T-helper 2 cell treated with Interferon-gamma antibody and Interleukin-4, amounts not matched to agents 5 μg/mL and 100 μg/mL, for 36 hours (primary cell): ENCODE measurements around the gene CHCHD6.

ENCODE experiments used
- DNase-seq: peaks from one replicate; pipeline ENCODE4 v3.0.0; 2021; ENCODE audit warnings: low spot score
- H3K27ac Mint-ChIP-seq: one replicate; pipeline ENCODE4 v1.8.0; 2021; ENCODE audit warnings: mild to moderate bottlenecking, mixed read lengths
- H3K27me3 Mint-ChIP-seq: one replicate; pipeline ENCODE4 v1.8.0; 2021; ENCODE audit warnings: low read depth, mixed read lengths
- H3K36me3 Mint-ChIP-seq: one replicate; pipeline ENCODE4 v1.8.0; 2021; ENCODE audit warnings: low read depth, mixed read lengths
- H3K4me1 Mint-ChIP-seq: one replicate; pipeline ENCODE4 v1.8.0; 2021; ENCODE audit warnings: low read depth, mixed read lengths
- H3K4me3 Mint-ChIP-seq: one replicate; pipeline ENCODE4 v1.8.0; 2022; ENCODE audit warnings: mild to moderate bottlenecking, moderate library complexity, mixed read lengths
- H3K9me3 Mint-ChIP-seq: one replicate; pipeline ENCODE4 v1.8.0; 2021; ENCODE audit warnings: mixed read lengths

The CHCHD6 gene

DNA sequence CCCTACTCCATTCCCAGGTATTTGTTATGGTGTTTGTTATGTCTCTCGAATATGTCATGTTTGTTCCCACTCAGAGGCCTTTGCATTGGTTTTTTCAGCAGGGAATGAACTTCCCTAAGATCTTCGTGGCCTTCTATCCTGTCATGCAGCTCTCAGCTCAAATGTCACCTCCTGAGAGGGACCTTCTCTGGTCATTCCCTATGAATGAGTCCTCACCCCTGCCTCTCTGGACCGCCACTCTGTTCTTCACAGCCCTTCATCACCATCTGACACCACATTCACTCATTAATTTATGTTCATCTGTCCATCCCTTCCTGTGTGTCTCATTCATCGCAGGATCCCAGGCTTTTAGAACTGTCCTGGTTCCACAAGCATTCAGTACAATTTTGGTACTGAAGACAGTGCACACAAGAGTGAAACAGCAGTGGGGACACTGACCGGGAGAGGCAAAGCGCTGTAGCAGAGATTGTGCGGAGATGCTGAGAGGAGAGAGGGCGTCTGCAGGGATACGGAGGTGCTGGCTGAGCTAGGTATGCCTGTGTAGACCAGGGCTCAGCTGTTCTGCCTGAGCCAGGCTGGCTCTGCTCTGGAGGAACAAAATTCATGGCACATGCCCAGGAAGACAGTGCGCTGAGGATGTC, 132.3 kb downstream of the CHCHD6 start:
- Mint-ChIP-seq H3K9me3 (no peaks in the 10 kb centered on the region), H3K4me1 (no peaks in the 10 kb centered on the region), H3K27me3 (no peaks in the 10 kb centered on the region), H3K36me3 (no peaks in the 10 kb centered on the region), H3K4me3 (no peak overlapping the region), H3K27ac (no peak overlapping the region)
- DNase-seq: no peak

DNA sequence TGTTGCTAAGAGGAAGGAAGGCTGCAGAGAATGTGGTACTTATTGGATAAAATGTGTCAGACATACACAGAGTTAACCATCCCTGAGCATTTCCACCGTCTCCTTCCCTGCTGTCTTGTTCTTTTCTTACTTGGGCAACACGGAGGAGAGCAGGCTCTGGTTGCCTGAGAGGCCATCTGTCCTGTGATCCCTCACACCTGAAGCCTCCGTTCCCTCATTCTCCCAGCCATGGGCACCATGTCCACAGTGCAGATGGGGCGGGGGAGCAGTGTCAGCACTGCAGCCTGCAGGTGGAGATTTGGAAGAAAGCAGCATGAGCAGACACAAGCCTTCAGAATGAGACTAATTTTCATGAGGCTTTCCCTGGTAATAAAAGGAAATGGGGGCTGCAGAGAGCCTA, 133.7 kb downstream of the CHCHD6 start:
- Mint-ChIP-seq H3K36me3 (no peaks in the 10 kb centered on the region), H3K27ac (no peak overlapping the region), H3K27me3 (no peaks in the 10 kb centered on the region), H3K9me3 (no peaks in the 10 kb centered on the region), H3K4me1 (no peaks in the 10 kb centered on the region), H3K4me3 (no peak overlapping the region)
- no peak for DNase-seq

DNA sequence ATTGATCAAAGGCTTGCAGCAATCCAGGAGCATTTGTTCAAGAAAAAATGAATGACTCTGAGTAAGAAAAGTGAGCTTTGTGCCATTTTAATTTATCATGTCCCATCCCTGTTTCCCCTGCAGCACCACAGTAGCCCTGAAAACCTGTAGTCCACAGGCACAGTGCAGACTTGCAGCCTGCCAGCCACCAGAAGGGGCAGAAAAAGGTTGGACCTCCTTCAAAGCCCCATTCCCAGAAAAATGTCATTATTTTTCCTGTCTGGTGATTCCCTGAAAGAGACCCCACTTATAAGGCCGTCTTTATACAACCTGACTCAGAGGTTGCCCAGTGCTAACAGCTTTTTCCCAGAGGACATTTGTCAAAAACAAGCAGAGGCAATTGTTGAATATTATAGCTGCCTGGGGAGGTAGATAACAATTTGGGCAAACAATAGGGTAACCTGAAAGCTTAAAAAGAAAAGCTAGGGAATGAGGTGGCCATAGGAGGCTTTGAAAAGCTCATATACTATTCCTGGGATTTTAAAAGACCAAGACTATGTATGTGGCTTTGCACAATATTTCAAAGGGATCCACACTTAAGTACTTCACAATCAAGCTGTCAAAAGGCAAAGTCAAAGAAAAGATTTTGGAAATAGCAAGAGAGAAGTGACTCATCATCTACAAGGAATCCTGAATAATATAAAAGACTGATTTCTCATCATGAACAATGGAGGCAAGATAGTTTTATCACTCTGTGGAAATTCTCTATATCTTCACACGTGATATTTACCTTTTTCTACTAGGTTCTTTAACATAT, 142.1 kb downstream of the CHCHD6 start:
- H3K27ac Mint-ChIP-seq: no peak overlapping the region

DNA sequence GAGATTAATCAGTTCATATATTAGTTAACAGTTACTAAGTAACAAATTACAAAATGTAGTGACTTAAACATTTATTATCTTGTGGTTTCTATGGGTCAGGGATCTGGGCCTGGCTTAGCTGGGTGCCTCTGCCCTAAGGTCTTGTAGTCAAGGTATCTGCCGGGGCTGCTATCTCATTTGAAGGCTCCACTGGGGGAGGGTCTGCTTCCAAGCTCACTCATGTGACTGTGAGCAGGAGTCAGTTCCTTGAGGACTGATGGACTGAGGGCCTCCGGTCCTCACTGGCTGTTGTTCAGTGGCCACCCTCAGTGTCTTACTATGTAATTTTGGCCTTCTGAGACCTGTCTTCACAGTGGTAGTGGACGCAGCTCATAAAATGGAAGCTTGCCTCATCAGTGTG, 143.0 kb downstream of the CHCHD6 start:
- no peaks in the 10 kb centered on the region for H3K4me1 Mint-ChIP-seq
- DNase-seq: no peak
- H3K9me3 Mint-ChIP-seq: no peaks in the 10 kb centered on the region
- H3K27ac Mint-ChIP-seq: no peak overlapping the region
- H3K4me3 Mint-ChIP-seq: no peak overlapping the region
- peaks cover 10% of the 10 kb centered on the region for H3K27me3 Mint-ChIP-seq
- H3K36me3 Mint-ChIP-seq: no peaks in the 10 kb centered on the region

More for the DNA sequence above, 142.1 kb downstream of the CHCHD6 start:
- peaks cover 10% of the 10 kb centered on the region for H3K27me3 Mint-ChIP-seq
- H3K4me3 Mint-ChIP-seq: no peak overlapping the region
- no peaks in the 10 kb centered on the region for H3K9me3 Mint-ChIP-seq
- H3K4me1 Mint-ChIP-seq: no peaks in the 10 kb centered on the region
- DNase-seq: no peak
- no peaks in the 10 kb centered on the region for H3K36me3 Mint-ChIP-seq

DNA sequence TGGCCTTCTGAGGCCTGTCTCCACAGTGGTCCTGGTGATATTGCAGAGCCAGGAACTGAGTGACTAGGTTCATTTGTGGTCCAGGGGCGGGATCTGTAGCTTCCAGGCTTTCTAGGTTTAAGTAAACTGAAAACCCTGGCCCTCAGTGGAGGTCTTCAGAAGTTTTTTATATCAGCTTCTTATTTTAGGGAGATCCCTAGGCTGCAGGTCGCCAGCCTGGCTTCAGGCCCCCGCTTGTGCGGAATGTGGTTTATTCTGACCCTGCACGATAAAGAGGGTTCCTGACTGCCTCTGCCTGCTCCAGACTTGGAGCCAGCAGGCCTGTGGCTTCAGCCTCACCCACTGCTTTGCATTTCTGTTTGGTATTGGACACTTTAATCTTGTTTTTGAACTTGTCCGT, 145.0 kb downstream of the CHCHD6 start:
- no peaks in the 10 kb centered on the region for H3K9me3 Mint-ChIP-seq
- H3K27ac Mint-ChIP-seq: no peak overlapping the region
- DNase-seq: no peak
- no peaks in the 10 kb centered on the region for H3K36me3 Mint-ChIP-seq
- H3K4me1 Mint-ChIP-seq: no peaks in the 10 kb centered on the region
- H3K27me3 Mint-ChIP-seq: peaks cover 9% of the 10 kb centered on the region
- H3K4me3 Mint-ChIP-seq: no peak overlapping the region

DNA sequence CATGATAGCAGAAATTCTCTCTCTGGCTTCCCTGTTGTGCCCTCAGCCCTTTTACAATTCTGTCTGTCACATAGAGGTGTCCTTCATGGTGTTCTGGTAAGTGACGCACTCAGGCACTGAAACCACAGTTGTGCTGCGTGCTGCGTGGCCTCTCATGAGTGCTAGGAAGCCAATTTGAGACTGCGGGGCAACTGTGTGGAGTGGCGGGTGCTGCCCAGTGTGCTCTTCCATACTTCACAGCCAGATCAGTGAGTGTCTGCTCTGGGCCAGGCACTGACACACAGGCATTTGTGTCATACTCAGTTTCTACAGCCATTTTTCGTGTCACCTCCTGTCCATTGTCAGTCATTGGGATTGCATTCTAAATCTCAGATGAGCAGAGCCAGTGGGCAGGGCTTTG, 145.7 kb downstream of the CHCHD6 start:
- no peaks in the 10 kb centered on the region for H3K9me3 Mint-ChIP-seq
- H3K36me3 Mint-ChIP-seq: no peaks in the 10 kb centered on the region
- H3K4me1 Mint-ChIP-seq: no peaks in the 10 kb centered on the region
- H3K27ac Mint-ChIP-seq: no peak overlapping the region
- no peak overlapping the region for H3K4me3 Mint-ChIP-seq
- H3K27me3 Mint-ChIP-seq: peaks cover 4% of the 10 kb centered on the region
- DNase-seq: no peak

DNA sequence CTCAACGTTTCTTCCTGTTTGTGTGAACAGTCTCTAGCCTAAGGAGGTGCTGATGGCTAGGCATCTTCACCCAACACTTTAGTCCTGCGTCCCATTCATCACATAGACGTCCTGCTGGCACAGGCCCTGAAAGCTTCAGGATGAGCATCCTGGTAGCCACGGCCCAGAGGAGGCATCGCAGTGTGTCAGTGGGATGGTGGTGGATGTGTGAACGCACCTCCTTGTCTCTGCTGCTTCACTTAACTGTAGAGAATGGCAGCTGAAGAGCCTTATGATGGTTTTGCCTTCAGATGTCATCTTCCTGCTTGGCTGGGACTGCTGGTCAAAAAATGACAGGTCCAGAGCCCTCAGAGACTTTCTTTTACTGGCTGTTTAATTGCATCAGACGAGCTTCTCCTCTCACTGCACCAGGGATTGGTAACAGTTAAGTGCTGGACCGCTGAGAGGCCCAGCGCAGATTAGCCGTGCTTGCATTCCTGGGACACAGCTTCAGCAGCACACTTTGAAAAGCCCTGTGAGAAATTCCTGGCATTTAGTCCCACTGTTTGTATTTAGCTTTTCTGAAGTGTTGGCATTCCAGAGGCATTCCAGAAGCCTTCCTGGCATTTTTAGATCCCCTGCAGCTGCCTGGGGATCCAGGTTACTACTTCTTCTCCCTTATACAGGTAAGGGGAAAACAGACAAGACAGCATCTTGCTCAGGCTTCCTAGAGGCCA, 146.5 kb downstream of the CHCHD6 start:
- H3K27ac Mint-ChIP-seq: no peak overlapping the region
- no peak overlapping the region for H3K4me3 Mint-ChIP-seq
- H3K4me1 Mint-ChIP-seq: no peaks in the 10 kb centered on the region
- no peaks in the 10 kb centered on the region for H3K9me3 Mint-ChIP-seq
- DNase-seq: no peak
- no peaks in the 10 kb centered on the region for H3K36me3 Mint-ChIP-seq
- no peaks in the 10 kb centered on the region for H3K27me3 Mint-ChIP-seq

DNA sequence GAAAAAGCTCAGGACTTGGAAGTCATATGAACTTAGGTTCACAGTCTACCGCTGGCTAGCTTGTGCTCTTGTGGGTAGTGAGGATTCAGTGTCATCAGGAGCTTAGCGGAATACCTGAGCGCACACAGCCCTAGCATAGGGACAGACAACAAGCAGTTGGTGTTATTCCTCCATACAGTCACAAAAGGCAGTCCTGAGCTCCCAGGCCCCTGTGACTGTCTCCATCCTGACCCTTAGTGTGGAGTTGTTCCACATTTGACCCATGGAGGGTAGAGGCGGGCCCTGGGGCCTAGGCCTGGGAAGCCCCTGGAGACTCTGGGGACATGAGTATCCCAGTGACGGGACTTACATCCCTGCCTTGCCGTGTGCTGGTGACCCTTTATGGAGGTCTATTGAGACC, 147.3 kb downstream of the CHCHD6 start:
- H3K4me1 Mint-ChIP-seq: no peaks in the 10 kb centered on the region
- no peak overlapping the region for H3K27ac Mint-ChIP-seq
- H3K4me3 Mint-ChIP-seq: no peak overlapping the region
- H3K36me3 Mint-ChIP-seq: no peaks in the 10 kb centered on the region
- no peaks in the 10 kb centered on the region for H3K9me3 Mint-ChIP-seq
- H3K27me3 Mint-ChIP-seq: no peaks in the 10 kb centered on the region
- no peak for DNase-seq

DNA sequence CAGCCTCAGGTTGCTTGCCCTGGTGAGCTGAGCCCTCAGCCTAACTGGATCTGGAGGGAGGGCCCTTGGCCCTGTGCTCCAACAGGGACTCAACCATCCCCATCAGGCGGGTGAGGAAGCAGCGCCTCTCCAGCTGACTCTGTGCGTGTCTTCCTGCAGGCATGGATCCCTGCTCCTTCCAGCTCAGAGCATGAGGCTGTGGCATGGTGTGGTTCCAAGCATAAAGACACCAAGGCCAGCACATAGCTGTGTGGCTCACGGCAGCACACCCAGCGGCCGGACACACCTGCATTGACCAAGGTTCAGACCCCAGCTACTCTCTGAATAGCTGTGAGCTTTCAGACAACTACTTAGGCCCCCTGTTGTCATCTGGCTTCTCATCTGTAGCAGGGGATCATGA, 147.9 kb downstream of the CHCHD6 start:
- no peaks in the 10 kb centered on the region for H3K9me3 Mint-ChIP-seq
- no peaks in the 10 kb centered on the region for H3K36me3 Mint-ChIP-seq
- H3K27me3 Mint-ChIP-seq: no peaks in the 10 kb centered on the region
- no peak for DNase-seq
- H3K4me1 Mint-ChIP-seq: no peaks in the 10 kb centered on the region
- H3K27ac Mint-ChIP-seq: no peak overlapping the region
- no peak overlapping the region for H3K4me3 Mint-ChIP-seq

DNA sequence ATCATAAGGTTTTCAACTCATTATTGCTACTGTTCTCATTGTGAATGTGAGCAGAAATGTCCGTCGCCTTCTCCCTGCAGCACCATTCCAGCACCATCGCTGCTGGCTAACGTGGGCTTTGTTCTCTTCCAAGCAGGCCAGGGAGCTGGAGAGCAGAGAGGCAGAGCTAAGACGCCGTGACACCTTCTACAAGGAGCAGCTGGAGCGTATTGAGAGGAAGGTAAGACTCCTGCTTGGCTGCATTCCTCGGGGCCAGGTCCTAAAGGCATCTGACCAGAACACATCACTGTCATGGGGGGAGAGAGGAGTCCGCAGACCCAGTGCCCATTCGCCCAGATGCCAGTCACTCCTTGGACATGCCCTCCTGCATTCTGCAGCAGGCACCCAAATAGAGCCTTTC, 148.5 kb downstream of the CHCHD6 start:
- Mint-ChIP-seq H3K4me3 (no peak overlapping the region), H3K9me3 (no peaks in the 10 kb centered on the region), H3K36me3 (no peaks in the 10 kb centered on the region), H3K27me3 (no peaks in the 10 kb centered on the region), H3K4me1 (no peaks in the 10 kb centered on the region), H3K27ac (no peak overlapping the region)
- DNase-seq: no peak

DNA sequence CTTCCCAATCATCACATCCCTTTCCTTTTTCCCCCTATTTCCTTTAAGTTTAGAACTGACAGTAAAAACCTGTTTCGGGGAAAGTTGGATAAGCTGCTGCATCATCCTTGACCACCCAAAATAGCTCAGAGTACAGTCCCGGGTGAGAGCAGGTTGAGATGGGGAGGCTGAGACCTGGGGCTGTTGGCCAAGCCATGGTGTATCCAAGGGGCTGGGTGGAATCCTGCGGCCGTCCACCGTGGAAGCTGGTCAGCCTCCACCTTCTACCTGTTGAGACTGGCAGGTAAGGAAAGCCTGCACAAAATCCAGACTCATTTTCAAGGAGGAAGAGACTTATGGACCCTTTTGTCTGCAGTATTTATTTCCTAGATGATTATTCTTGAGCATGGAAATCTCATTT, 150.6 kb downstream of the CHCHD6 start:
- no peaks in the 10 kb centered on the region for H3K36me3 Mint-ChIP-seq
- no peaks in the 10 kb centered on the region for H3K4me1 Mint-ChIP-seq
- no peak overlapping the region for H3K27ac Mint-ChIP-seq
- no peak overlapping the region for H3K4me3 Mint-ChIP-seq
- DNase-seq: no peak
- H3K9me3 Mint-ChIP-seq: no peaks in the 10 kb centered on the region
- no peaks in the 10 kb centered on the region for H3K27me3 Mint-ChIP-seq

DNA sequence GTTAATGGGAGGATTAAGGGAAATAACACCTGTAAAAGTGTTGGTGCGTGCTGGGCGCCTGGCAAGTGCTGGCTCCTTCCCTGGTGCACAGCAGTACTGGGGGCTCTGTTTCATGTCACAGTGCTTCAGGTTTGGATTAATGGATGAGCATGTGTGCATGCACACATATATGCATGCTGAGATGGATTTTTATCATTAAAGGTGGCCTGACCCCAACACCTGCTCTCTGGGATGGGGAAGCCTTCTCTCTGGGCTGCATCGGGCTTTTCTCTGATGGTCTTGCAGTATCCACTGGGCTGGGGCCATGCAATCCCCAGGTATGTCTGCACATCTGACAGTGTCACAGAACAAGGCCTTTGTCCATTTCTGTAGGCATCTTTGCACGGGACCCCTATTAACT, 151.3 kb downstream of the CHCHD6 start:
- no peaks in the 10 kb centered on the region for H3K36me3 Mint-ChIP-seq
- H3K27me3 Mint-ChIP-seq: no peaks in the 10 kb centered on the region
- no peak overlapping the region for H3K27ac Mint-ChIP-seq
- DNase-seq: no peak
- no peaks in the 10 kb centered on the region for H3K9me3 Mint-ChIP-seq
- H3K4me1 Mint-ChIP-seq: no peaks in the 10 kb centered on the region
- H3K4me3 Mint-ChIP-seq: no peak overlapping the region

DNA sequence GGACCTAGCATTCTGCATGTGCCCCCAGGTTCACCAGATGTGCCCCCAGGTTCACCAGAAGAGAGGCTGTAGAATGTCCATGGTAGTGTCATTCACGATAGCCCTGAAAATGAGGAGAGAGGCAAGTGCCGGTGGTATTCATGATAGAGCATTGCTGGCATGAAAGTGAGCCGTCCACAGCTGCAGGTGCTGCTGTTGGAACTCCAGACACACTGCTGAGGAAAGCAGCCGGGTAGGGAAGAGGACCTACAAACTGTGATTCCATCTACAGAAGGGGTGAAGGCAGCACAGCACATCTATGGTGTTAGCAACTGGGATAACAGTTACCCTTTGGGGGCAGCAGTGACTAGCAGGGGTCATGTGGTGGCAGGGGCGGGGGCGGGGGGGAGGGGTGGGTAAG, 153.9 kb downstream of the CHCHD6 start:
- H3K36me3 Mint-ChIP-seq: no peaks in the 10 kb centered on the region
- H3K4me1 Mint-ChIP-seq: no peaks in the 10 kb centered on the region
- no peaks in the 10 kb centered on the region for H3K9me3 Mint-ChIP-seq
- DNase-seq: no peak
- no peaks in the 10 kb centered on the region for H3K27me3 Mint-ChIP-seq
- no peak overlapping the region for H3K4me3 Mint-ChIP-seq
- H3K27ac Mint-ChIP-seq: no peak overlapping the region

DNA sequence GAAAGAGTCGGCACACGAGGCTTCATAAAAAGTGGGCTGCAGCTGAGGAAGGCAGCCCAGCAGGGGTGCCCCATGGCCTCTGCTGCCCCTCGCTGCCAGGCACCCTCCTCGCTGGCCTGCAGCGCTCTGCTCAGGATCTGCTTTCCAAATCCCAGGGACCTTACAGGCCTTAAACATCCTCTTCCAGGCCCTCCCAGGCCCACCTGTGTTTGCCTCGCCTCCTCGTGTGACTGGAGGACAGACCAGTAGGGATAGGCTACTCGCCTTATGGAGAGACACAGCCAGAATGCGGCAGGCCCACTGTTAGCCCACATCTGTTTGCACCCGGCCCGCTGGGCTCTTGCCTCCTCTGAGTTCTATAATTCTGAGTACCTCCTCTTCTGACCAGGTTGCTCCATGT, 154.4 kb downstream of the CHCHD6 start:
- no peak overlapping the region for H3K27ac Mint-ChIP-seq
- no peaks in the 10 kb centered on the region for H3K4me1 Mint-ChIP-seq

More for the DNA sequence above, 154.4 kb downstream of the CHCHD6 start:
- Mint-ChIP-seq H3K4me3 (no peak overlapping the region), H3K36me3 (no peaks in the 10 kb centered on the region), H3K9me3 (no peaks in the 10 kb centered on the region), H3K27me3 (no peaks in the 10 kb centered on the region)
- DNase-seq: no peak
